Raji (cell line): Measurements from ENCODE around the gene PALLD.

Source experiments
- POLR2A ChIP-seq: IDR thresholded peaks from 2 replicates; pipeline ENCODE4 v1.6.1; 2011; ENCODE audit warnings: low read depth, low read length, control low read depth; ENCODE audit not compliant: insufficient read depth

The PALLD gene

GRCh38 chr4:168880072-168880675 is 383.3 kb downstream of the PALLD start:
- no peak for TF ChIP-seq POLR2A

- TF ChIP-seq POLR2A: no peak
These were observed 384.2 kb downstream of the PALLD start for GRCh38 chr4:168880811-168881595.

GRCh38 chr4:168881781-168882420 is 385.0 kb downstream of the PALLD start:
- TF ChIP-seq POLR2A: no peak

- TF ChIP-seq POLR2A: no peak
These were observed 385.9 kb downstream of the PALLD start for GRCh38 chr4:168882650-168883233.

GRCh38 chr4:168883513-168883912 is 386.7 kb downstream of the PALLD start:
- TF ChIP-seq POLR2A: no peak

GRCh38 chr4:168884251-168885124 is 387.6 kb downstream of the PALLD start:
- no peak for TF ChIP-seq POLR2A

- no peak for TF ChIP-seq POLR2A
These were observed 388.5 kb downstream of the PALLD start for GRCh38 chr4:168885400-168885799.

GRCh38 chr4:168886351-168886750 is 389.5 kb downstream of the PALLD start:
- TF ChIP-seq POLR2A: no peak

GRCh38 chr4:168887809-168888208 is 391.0 kb downstream of the PALLD start:
- TF ChIP-seq POLR2A: no peak

- no peak for TF ChIP-seq POLR2A
These were observed 391.9 kb downstream of the PALLD start for GRCh38 chr4:168888715-168889215.

- TF ChIP-seq POLR2A: no peak
These were observed 394.2 kb downstream of the PALLD start for GRCh38 chr4:168891086-168891485.

GRCh38 chr4:168891688-168892087 is 394.8 kb downstream of the PALLD start:
- TF ChIP-seq POLR2A: no peak

GRCh38 chr4:168892475-168892874 is 395.6 kb downstream of the PALLD start:
- TF ChIP-seq POLR2A: no peak

- no peak for TF ChIP-seq POLR2A
These were observed 396.4 kb downstream of the PALLD start for GRCh38 chr4:168893205-168893604.

GRCh38 chr4:168893807-168894206 is 397.0 kb downstream of the PALLD start:
- no peak for TF ChIP-seq POLR2A

- no peak for TF ChIP-seq POLR2A
These were observed 403.2 kb downstream of the PALLD start for GRCh38 chr4:168900080-168900479.
